ENCODE measurements around the gene EYS. TPM values are rescaled to one million over a fixed set of nuclear protein-coding genes. Genes with fewer than 3 reads are reported as not detected.

The EYS gene
- total and polyA plus RNA-seq, 4 donors, result 0.08 to 0.63 (median 0.36) TPM

- Histone ChIP-seq H3K4me3 (ENCODE audit: low read depth in 1 of 3, low read length in 3 of 3) (no peak overlapping the region), H3K9me3 (ENCODE audit: control insufficient read depth in 4 of 4, low read length in 3 of 4) (no peaks in the 10 kb centered on the region), H3K9ac (ENCODE audit: low read depth in 1 of 2, low read length in 2 of 2) (no peak overlapping the region), H3K4me1 (ENCODE audit: control insufficient read depth in 4 of 4, insufficient read depth in 4 of 4, low read length in 3 of 4) (no peaks in the 10 kb centered on the region), H3K27ac (ENCODE audit: low read depth in 1 of 2, low read length in 2 of 2) (no peak overlapping the region), H3K36me3 (ENCODE audit: control insufficient read depth in 4 of 4, insufficient read depth in 3 of 4, low read depth in 1 of 4, low read length in 3 of 4) (no peaks in the 10 kb centered on the region), H3K27me3 (ENCODE audit: control insufficient read depth in 4 of 4, insufficient read depth in 4 of 4, low read length in 3 of 4) (no peaks in the 10 kb centered on the region)
- no peak for TF ChIP-seq NR2F2 (IDR thresholded peaks at IDR 0.05)
- TF ChIP-seq MAX (IDR thresholded peaks at IDR 0.05), result no peak
- no peak for TF ChIP-seq CTCF (IDR thresholded peaks at IDR 0.05; ENCODE audit: low read depth, low read length, missing input control)
- TF ChIP-seq EGR1 (IDR thresholded peaks at IDR 0.05; ENCODE audit: low read depth in 2 of 2), result no peak
- TF ChIP-seq FOXA1 (IDR thresholded peaks at IDR 0.05), result no peak
- TF ChIP-seq JUND (IDR thresholded peaks at IDR 0.05), result no peak
- no peak for TF ChIP-seq FOXA2 (IDR thresholded peaks at IDR 0.05)
- no peak for TF ChIP-seq TAF1 (conservative IDR thresholded peaks at IDR 0.05)
- no peak for TF ChIP-seq RAD21 (IDR thresholded peaks at IDR 0.05)
- no peak for TF ChIP-seq HNF4G (IDR thresholded peaks at IDR 0.05)
- TF ChIP-seq SP1 (IDR thresholded peaks at IDR 0.05), result no peak
- TF ChIP-seq GABPA (IDR thresholded peaks at IDR 0.05 in 1 of 2, conservative IDR thresholded peaks at IDR 0.05 in 1 of 2), result no peak
- no peak for TF ChIP-seq ZBTB33 (IDR thresholded peaks at IDR 0.05)
- TF ChIP-seq HNF4A (conservative IDR thresholded peaks at IDR 0.05), result no peak
- no peak for TF ChIP-seq REST (IDR thresholded peaks at IDR 0.05)
- TF ChIP-seq YY1 (IDR thresholded peaks at IDR 0.05), result no peak
- no peak for TF ChIP-seq ATF3 (IDR thresholded peaks at IDR 0.05)
- no peak for TF ChIP-seq RXRA (IDR thresholded peaks at IDR 0.05)
- no peak for DNase-seq (ENCODE audit: low spot score)
- 71% methylated on average over 1 of the region's 1 CpG for WGBS
These were observed 1843.0 kb downstream of the EYS start for GRCh38 chr6:63864061-63864460.
